ENCODE results near the gene CCDC77.

Gene CCDC77

GRCh38 chr12:401235-402028 lies at the start of gene CCDC77:
Gene CCDC77, plus strand, starts transcription at chr12:401644. Its CDS starts 7,740 bp downstream, at chr12:409384.
- TF ChIP-seq GATA2 (IDR thresholded peaks at IDR 0.05; ENCODE audit: low read depth, low read length): no peak
- no peak for TF ChIP-seq GATA3 (IDR thresholded peaks at IDR 0.05; ENCODE audit: low read depth, low read length)

- TF ChIP-seq GATA3 (IDR thresholded peaks at IDR 0.05; ENCODE audit: low read depth, low read length) (no peak), GATA2 (IDR thresholded peaks at IDR 0.05; ENCODE audit: low read depth, low read length) (no peak)
Observed at GRCh38 chr12:356276-356988, 45.0 kb upstream of the CCDC77 start.

GRCh38 chr12:359091-359490 lies 42.4 kb upstream of the CCDC77 start:
- TF ChIP-seq GATA3 (IDR thresholded peaks at IDR 0.05; ENCODE audit: low read depth, low read length) (no peak), GATA2 (IDR thresholded peaks at IDR 0.05; ENCODE audit: low read depth, low read length) (no peak)

GRCh38 chr12:366820-367219 lies 34.6 kb upstream of the CCDC77 start:
- no peak for TF ChIP-seq GATA2 (IDR thresholded peaks at IDR 0.05; ENCODE audit: low read depth, low read length)
- TF ChIP-seq GATA3 (IDR thresholded peaks at IDR 0.05; ENCODE audit: low read depth, low read length): no peak

GRCh38 chr12:367972-368371 lies 33.5 kb upstream of the CCDC77 start:
- TF ChIP-seq GATA3 (IDR thresholded peaks at IDR 0.05; ENCODE audit: low read depth, low read length): no peak
- TF ChIP-seq GATA2 (IDR thresholded peaks at IDR 0.05; ENCODE audit: low read depth, low read length): no peak

- no peak for TF ChIP-seq GATA2 (IDR thresholded peaks at IDR 0.05; ENCODE audit: low read depth, low read length)
- TF ChIP-seq GATA3 (IDR thresholded peaks at IDR 0.05; ENCODE audit: low read depth, low read length): no peak
Observed at GRCh38 chr12:386651-387050, 14.8 kb upstream of the CCDC77 start.

- TF ChIP-seq GATA2 (IDR thresholded peaks at IDR 0.05; ENCODE audit: low read depth, low read length) (no peak), GATA3 (IDR thresholded peaks at IDR 0.05; ENCODE audit: low read depth, low read length) (no peak)
Observed at GRCh38 chr12:388012-388411, 13.4 kb upstream of the CCDC77 start.

- TF ChIP-seq GATA2 (IDR thresholded peaks at IDR 0.05; ENCODE audit: low read depth, low read length) (no peak), GATA3 (IDR thresholded peaks at IDR 0.05; ENCODE audit: low read depth, low read length) (no peak)
Observed at GRCh38 chr12:388541-389141, 12.8 kb upstream of the CCDC77 start.

GRCh38 chr12:389142-390096 lies 12.0 kb upstream of the CCDC77 start, which contains the start of gene KDM5A:
Gene KDM5A, minus strand, starts transcription at chr12:389320. Its CDS starts 229 bp downstream, at chr12:389091.
- TF ChIP-seq GATA3 (IDR thresholded peaks at IDR 0.05; ENCODE audit: low read depth, low read length) (no peak), GATA2 (IDR thresholded peaks at IDR 0.05; ENCODE audit: low read depth, low read length) (no peak)

GRCh38 chr12:400828-401227 lies 616 bp upstream of the CCDC77 start:
- TF ChIP-seq GATA2 (IDR thresholded peaks at IDR 0.05; ENCODE audit: low read depth, low read length) (no peak), GATA3 (IDR thresholded peaks at IDR 0.05; ENCODE audit: low read depth, low read length) (no peak)

- TF ChIP-seq GATA2 (IDR thresholded peaks at IDR 0.05; ENCODE audit: low read depth, low read length) (no peak), GATA3 (IDR thresholded peaks at IDR 0.05; ENCODE audit: low read depth, low read length) (no peak)
Observed at GRCh38 chr12:402029-402389, 565 bp downstream of the CCDC77 start.

- TF ChIP-seq GATA2 (IDR thresholded peaks at IDR 0.05; ENCODE audit: low read depth, low read length) (no peak), GATA3 (IDR thresholded peaks at IDR 0.05; ENCODE audit: low read depth, low read length) (no peak)
Observed at GRCh38 chr12:414859-415258, 13.4 kb downstream of the CCDC77 start.

GRCh38 chr12:418432-418831 lies 17.0 kb downstream of the CCDC77 start:
- TF ChIP-seq GATA3 (IDR thresholded peaks at IDR 0.05; ENCODE audit: low read depth, low read length): no peak
- no peak for TF ChIP-seq GATA2 (IDR thresholded peaks at IDR 0.05; ENCODE audit: low read depth, low read length)
